ENCODE data around the gene ATP6V0A1. TPM values are rescaled to one million over a fixed set of nuclear protein-coding genes. Genes with fewer than 3 reads are reported as not detected.
A peak's percentile ranks its signal among the peaks of the same experiment; 100 is the strongest.
"Not testable (repeated sequence)": the region's sequence is repeated elsewhere in the genome, so short reads cannot be mapped to it uniquely, and the experiment has no call there.

ATP6V0A1 gene
- total and polyA plus RNA-seq, 10 donors: 23.0 to 140 (median 110) TPM

- intact Hi-C loops (cut with DNase I; ENCODE audit: low total_unique reads): no loop called here
- WGBS, 5 donors: 22 to 27% (median 24%) methylated on average over 4 of the region's 4 CpGs
Measured at GRCh38 chr17:42555122-42555622, 96.5 kb downstream of the ATP6V0A1 start.

DNA sequence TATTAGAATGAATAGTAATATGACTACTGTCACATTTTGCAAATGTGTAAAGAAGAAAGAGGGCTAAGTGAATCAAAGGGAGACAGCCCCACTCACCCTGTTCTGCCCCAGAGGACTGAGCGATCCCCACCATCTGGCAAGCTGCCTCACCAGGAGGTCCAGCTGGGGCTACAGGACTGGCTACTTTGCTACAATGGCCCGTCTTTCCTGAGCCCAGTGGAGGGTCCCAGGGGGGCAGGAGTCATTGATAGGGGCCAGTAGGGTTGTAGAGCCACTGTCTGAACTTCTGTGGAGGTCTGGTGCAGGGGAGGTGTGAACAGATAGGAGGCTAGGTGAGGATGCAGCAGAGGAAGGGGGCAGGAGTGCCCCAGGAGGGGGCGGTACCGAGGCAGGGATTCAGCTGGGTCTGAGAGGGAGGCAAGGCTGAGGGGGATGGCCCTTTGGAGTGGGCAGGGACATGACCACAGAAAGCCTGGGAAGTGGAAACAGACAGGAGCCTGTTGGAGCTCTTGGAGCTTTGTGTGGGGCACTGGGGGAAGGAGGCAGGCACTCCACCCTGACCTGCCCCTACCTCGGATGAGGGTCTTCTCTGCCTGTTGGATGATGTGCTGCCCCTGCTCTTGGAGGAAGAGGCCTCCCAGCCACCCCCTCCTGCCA is 97.4 kb downstream of the ATP6V0A1 start:
- H3K4me3 ChIP-seq: peak overlapping the region in 1 of 8 donors; percentile 94
- intact Hi-C loops (cut with DNase I; ENCODE audit: low total_unique reads); DNase-seq; H3K27me3 ChIP-seq (replicated peaks in 1 of 7); H3K9me3 ChIP-seq: not testable (repeated sequence)
- peak overlapping the region in 1 of 8 donors; percentile 98 for H3K27ac ChIP-seq
- 56 to 94% (median 71%) methylated on average over 4 to 5 of the region's 5 CpGs for WGBS, 5 donors
- peaks cover 0 to 12% (median 0%) of the 10 kb centered on the region in 6 donors for H3K36me3 ChIP-seq
- peaks cover 7 to 53% (median 31%) of the 10 kb centered on the region in 6 donors for H3K4me1 ChIP-seq

More at GRCh38 chr17:42555122-42555622, 96.5 kb downstream of the ATP6V0A1 start:
- no peaks in the 10 kb centered on the region for H3K9me3 ChIP-seq
- peaks cover 0 to 12% (median 0%) of the 10 kb centered on the region in 6 donors for H3K36me3 ChIP-seq
- TF ChIP-seq POLR2A (IDR thresholded peaks at IDR 0.05): no peak
- TF ChIP-seq, protein P1, sequence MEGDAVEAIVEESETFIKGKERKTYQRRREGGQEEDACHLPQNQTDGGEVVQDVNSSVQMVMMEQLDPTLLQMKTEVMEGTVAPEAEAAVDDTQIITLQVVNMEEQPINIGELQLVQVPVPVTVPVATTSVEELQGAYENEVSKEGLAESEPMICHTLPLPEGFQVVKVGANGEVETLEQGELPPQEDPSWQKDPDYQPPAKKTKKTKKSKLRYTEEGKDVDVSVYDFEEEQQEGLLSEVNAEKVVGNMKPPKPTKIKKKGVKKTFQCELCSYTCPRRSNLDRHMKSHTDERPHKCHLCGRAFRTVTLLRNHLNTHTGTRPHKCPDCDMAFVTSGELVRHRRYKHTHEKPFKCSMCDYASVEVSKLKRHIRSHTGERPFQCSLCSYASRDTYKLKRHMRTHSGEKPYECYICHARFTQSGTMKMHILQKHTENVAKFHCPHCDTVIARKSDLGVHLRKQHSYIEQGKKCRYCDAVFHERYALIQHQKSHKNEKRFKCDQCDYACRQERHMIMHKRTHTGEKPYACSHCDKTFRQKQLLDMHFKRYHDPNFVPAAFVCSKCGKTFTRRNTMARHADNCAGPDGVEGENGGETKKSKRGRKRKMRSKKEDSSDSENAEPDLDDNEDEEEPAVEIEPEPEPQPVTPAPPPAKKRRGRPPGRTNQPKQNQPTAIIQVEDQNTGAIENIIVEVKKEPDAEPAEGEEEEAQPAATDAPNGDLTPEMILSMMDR (IDR thresholded peaks at IDR 0.05 in 8 of 11, conservative IDR thresholded peaks at IDR 0.05 in 3 of 11): no peak
- no peak for TF ChIP-seq POLR2AphosphoS5 (IDR thresholded peaks at IDR 0.05)
- no peak for DNase-seq
- H3K4me1 ChIP-seq: peaks cover 7 to 47% (median 31%) of the 10 kb centered on the region in 6 donors
- peak overlapping the region; percentile 60 to 94 (median 72) for H3K4me3 ChIP-seq
- no peaks in the 10 kb centered on the region for H3K27me3 ChIP-seq (replicated peaks in 1 of 7)
- peak overlapping the region; percentile 87 to 98 (median 91) for H3K27ac ChIP-seq

DNA sequence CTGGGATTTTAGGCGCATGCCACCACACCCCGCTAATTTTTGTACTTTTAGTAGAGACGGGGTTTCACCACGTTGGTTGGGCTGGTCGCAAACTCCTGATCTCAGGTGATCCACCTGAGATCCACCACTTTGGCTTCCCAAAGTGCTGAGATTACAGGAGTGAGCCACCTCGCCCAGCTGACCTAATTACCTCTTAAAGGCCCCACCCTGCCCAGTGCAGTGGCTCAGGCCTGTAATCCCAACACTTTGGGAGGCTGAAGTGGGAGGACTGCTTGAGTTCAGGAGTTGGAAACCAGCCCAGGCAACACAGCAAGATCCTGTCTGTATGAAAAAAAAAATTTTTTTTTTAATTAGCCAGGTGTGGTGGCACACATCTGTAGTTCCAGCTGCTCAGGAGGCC is 100.4 kb downstream of the ATP6V0A1 start:
- no peak for DNase-seq
- TF ChIP-seq POLR2A (IDR thresholded peaks at IDR 0.05): no peak
- TF ChIP-seq, protein P1 (IDR thresholded peaks at IDR 0.05 in 8 of 11, conservative IDR thresholded peaks at IDR 0.05 in 3 of 11): no peak
- TF ChIP-seq POLR2AphosphoS5 (IDR thresholded peaks at IDR 0.05): no peak
- H3K27ac ChIP-seq: no peak overlapping the region
- H3K4me3 ChIP-seq: no peak overlapping the region
- peaks cover 0 to 9% (median 0%) of the 10 kb centered on the region in 6 donors for H3K36me3 ChIP-seq
- no peaks in the 10 kb centered on the region for H3K9me3 ChIP-seq
- 84 to 92% (median 88%) methylated on average over 6 of the region's 6 CpGs for WGBS, 5 donors
- H3K4me1 ChIP-seq: peaks cover 28 to 63% (median 37%) of the 10 kb centered on the region in 6 donors
- no peaks in the 10 kb centered on the region for H3K27me3 ChIP-seq (replicated peaks in 1 of 7)
- intact Hi-C loops (cut with DNase I; ENCODE audit: low total_unique reads): no loop called here

DNA sequence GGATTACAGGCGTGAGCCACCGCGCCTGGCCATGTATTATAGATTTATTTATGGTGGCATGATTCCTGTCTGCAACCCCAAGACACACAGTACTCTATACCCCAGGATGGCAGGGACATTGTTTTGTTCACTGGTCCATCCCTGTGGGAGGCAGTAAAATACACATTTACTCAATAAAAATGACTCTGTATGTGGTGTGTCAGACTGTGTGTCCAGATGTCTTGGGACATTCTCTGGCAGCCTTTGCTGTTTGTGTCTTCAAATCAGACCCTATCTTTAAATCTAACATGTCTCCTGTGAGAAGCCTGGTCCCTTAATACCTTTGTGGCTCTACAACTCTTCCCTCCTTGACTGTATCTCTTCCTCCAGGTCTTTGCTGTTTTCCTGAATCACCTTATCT is 101.6 kb downstream of the ATP6V0A1 start:
- no peak overlapping the region for H3K4me3 ChIP-seq
- WGBS, 5 donors: 87 to 95% (median 94%) methylated on average over 3 of the region's 3 CpGs
- H3K27me3 ChIP-seq (replicated peaks in 1 of 7): no peaks in the 10 kb centered on the region
- intact Hi-C loops (cut with DNase I; ENCODE audit: low total_unique reads): no loop called here
- H3K27ac ChIP-seq: no peak overlapping the region
- peaks cover 0 to 21% (median 11%) of the 10 kb centered on the region in 6 donors for H3K36me3 ChIP-seq
- no peak for DNase-seq
- no peaks in the 10 kb centered on the region for H3K9me3 ChIP-seq
- peaks cover 26 to 65% (median 37%) of the 10 kb centered on the region in 6 donors for H3K4me1 ChIP-seq
- TF ChIP-seq POLR2AphosphoS5 (IDR thresholded peaks at IDR 0.05) (no peak), POLR2A (IDR thresholded peaks at IDR 0.05) (no peak)
- TF ChIP-seq, protein P1 (IDR thresholded peaks at IDR 0.05 in 8 of 11, conservative IDR thresholded peaks at IDR 0.05 in 3 of 11): no peak

Measured in spleen (tissue), 11 donors.